ENCODE results near the gene ARRDC4.
A peak's percentile ranks its signal among the peaks of the same experiment; 100 is the strongest.

The ARRDC4 gene

DNA sequence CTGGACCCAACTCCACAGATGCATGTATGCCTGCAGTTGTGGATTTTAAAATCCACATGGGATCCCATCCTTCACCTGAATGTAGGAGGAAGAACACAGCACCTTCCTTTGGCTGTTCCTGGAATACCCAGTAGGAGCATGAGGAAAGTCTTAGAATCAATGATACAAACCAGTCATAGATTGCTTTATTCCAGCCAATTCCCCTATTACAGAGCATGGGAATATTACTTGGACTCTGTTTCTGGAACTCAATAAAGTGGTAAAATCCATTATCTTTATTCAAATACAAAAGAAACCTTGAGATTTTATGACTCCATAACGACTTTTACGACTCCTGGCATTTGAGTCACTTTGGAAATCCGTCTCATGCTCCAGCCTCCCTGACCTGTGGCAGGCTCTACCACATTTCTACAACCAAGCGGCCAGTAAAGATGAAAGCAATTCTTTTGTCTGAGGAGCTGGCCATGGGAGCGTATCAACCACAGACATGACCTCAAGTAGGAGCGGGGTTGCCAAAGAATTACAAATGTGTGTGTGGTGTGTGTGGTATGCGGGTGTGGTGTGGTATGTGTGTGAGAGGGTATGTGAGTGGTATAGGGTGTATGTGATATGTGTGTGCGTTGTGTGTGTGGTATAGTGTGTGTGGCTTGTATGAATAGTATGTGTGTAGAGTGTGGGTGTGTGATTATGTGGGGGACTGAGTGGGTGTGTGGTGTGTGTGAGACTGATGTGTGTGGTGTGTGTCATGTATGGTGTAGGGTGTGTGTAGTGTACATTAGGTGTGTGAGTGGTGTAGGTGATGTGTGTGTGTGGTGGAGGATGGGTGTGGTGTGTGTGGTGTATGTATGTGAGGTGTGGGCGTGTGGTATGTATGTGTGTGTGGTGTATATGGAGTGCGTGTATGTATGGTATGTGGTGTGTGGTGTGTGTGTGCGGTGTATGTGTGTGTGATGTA, 40.0 kb downstream of the ARRDC4 start:
- peak; percentile 84 for DNase-seq

DNA sequence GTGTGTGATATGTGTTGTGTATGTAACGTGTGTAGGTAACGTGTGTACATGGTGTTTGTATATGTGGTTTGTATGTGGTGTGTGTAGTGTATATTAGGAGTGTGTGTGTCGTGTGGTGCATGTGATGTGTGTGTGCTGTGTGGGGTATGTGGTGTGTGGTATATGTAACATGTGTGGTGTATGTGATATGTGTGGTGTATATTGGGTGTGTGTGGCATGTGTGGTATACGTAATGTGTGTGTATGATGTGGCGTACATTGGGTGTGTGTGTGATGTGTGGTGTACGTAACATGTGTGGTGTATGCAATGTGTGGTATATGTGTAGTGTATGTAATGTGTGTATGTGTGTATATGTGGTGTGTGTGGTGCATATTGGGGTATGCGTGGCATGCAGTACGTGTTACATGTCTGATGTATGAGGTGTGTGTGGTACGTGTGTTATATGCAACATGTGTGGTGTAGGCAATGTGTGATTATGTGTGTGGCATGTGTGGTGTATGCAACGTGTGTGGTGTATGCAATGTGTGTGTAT, 41.2 kb downstream of the ARRDC4 start:
- no peak for DNase-seq

DNA sequence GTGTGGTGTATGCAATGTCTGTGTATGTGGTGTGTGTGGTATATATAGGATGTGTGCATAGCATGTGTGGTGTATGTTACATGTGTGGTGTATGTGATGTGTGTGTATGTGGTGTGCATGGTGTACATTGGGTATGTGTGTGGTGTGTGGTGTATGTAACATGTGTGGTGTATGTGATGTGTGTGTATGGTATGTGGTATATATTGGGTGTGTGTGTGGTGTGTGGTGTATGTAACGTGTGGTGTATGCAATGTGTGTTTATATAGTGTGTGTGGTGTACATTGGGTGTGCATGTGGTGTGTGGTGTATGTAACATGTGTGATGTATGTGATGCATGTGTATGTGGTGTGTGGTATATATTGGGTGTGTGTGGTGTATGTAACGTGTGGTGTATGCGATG, 41.9 kb downstream of the ARRDC4 start:
- DNase-seq = no peak

DNA sequence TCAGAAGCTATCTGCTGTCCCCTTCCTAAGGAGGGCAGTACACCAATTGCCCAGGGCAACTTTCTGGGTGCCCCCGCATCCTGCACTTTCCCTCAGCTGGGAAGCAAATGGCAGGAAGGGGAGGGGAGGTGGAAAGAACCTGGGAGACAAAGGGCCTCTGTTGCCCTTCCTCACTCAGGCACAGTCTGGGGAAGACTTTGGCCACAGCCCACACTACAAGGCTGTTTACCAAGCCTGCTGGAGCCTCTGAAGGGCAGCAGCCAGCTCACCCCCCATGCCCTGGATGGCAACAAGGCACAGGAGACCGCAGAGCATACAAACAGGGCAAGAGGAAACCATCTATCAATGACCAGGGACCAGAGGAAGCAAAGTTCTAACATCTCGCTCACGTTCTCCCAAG, 42.4 kb downstream of the ARRDC4 start:
- no peak for DNase-seq

DNA sequence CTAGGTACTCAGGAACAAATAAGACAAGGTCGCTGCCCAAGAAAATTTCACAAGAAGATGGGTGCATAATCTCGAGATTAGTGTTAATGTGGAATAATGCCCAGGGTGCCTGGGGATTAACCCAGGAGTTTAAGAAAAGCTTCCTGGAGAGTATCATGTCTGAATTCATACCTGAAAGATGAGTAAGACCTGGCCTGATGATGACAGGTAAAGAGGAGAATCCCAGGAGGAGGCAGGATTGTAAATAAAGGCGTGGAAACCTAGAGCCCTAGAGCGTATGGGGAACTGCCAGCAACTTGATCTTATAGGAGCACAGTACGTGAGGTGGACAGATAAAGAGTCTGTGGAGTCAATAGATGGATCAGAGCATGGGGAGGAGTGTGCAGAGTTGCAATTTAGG, 43.0 kb downstream of the ARRDC4 start:
- DNase-seq = peak; percentile 10

DNA sequence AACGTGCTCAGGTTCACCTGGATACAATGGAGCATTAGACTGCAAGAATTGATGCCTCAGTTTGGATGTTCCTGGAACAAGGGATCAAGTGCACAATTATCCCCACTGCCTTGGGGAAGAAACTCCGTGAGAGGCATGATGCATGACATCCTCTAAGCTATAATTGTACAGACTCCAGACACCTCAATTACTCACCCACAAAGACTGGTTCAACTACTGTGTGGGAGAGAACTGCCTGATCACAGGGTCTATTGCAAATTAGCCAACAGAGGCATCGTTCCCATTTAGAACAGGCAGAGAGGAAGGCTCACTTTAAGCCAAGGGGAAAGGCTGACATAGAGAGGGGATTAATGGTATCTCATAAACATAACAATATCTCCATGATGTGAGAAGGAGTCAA, 43.5 kb downstream of the ARRDC4 start:
- DNase-seq = peak; percentile 20

DNA sequence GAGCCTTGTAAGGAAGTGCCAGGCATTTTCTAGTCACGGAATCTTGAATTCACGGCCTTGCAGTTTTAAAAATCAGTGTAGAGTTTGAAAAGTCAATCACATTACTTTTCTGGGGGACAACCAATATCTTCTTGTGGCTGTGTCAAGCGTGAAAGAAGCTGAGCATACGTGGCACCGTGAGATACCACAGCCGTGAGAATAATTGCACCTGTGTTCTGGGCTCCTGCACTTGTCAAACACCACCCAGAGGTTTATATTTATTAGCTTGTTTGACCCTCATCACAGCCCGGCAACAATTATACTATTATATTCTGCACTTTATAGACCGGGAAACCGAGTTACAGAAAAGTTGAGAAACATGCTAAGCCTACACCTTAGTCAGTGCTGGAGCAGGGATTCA, 45.2 kb downstream of the ARRDC4 start:
- no peak for DNase-seq

DNA sequence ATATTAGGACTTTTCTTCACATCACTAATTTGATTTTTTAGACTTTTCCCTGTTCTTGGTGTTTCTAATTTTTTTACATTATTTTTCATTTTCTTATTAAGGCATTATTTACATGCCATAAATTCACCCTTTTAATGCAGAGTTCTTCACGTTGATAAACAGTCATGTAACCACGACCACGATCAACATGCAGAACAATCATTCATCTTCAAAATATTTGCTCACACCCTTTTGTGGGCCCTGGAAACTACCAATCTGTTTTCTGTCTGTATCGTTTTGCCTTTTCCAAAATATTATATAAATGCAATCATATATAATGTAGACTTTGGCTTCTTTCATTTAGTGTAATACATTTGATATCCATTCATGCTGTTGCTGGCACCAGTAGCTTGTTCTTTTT, 48.7 kb downstream of the ARRDC4 start:
- no peak for DNase-seq

DNA sequence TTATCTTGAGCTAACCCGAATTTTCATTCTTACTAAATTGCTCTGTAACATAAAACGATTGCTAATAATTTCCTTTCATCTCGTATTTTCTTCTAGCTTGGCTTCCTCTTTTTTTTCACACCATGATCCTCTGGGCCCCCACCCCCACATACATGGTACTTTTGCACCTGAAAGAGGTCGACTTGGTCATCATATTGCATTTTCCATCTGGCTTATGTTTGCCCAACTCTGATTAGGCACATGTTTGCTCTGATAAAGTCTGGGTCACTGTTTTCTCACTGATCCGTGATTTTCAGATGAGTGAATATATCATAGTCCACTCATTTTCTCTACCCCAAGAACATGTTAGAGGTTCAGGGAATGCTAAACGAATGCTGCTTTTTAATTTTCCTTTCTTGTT, 49.5 kb downstream of the ARRDC4 start:
- no peak for DNase-seq

DNA sequence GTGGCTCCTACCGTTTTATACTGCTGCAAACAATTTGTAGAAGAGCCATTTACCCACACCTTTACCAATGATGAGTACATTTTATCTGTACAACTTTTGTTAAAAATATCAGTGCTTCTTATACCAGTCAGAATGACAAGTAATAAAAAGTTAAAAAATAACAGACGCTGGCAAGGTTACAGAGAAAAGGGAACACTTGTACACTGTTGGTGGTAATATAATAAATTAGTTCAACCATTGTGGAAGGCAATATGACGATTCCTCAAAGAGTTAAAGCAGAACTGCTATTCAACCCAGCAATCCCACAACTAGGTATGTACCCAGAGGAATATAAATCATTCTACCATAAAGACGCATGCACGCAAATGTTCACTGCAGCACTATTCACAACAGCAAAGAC, 51.9 kb downstream of the ARRDC4 start:
- DNase-seq = no peak

DNA sequence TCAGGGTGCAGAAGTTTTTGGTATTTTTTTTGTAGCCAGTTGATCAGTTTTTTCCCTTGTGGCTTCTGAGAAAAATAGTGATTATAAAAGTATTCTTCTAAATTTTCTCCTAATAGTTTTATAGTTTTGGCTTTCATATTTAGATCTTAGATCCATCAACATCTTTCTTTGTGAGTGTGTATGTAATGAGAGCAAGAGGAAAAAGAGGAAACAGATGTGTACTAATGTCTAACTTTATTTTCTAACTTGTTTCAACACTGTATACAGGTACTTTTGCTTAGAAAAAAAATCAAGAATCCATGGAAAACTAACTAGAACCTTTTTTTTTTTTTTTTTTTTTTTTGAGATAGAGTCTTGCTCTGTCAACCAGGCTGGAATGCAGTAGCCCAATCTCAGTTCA, 53.1 kb downstream of the ARRDC4 start:
- no peak for DNase-seq

DNA sequence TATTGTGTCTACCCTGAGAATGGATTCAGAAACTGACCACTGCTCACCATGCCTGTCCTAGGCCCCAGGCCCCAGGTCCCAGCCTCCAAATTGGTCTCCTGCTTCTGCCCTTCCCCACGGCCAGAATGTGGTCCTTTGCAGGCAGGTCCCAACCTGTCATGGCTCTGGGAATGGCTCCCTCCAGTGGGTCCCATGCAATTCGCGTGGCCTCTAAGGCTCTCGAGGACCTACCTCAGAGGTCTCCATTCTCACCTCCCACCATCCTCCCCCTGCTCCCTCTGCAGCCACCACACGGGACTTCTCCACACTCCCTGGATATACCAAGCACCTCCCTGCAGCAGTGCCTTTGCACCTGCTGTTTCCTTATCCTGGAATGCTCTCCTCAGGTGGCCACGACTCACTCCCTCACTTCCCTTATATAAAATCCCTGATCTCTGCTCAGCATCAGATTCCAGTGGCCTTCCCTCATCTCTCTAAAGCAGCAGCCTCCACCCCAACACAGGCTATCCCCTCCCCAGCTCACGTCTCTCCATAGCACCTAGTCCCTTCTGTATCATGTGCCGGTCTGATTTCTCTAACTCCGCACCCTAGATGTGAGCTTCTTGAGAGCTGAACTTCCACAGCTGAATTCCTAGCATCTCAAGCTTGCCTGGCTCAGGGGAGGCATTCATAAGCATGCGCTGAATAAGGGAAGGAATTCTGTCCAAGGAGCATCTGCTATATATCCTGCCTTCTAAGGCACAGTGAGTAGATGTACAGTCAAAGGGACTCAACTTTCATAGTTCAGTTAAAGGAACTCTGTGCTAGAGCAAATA, 56.9 kb downstream of the ARRDC4 start:
- no peak for DNase-seq

DNA sequence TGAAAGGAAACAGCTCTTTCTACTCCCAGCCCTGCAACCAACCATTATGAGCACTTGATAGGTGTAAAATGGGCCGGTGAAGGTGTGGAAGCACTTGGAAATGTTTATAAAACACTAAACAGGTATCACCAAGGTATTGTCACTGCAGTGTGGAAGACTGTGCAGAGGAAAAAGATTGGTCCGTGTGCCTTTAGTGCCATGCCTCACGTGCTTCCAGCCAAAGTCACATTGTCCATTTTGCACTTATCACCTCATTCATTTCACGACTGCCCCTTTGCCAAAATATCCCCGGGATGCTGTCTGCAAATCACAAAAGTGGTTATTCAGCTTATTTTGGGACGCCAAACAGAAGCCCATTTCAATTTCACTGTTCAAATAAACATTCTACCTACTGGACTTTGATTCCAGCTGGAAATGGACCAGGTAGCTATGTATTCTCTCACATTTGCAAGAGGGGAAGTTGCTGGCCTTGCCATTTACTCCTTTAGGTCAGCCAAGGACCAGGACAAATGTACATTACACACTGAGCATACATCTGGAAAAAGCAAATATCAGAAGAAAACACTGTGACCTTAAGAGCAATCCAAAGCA, 58.4 kb downstream of the ARRDC4 start:
- no peak for DNase-seq

Data from kidney glomerular epithelial cell (primary cell).